Urinary bladder (tissue), 4 donors: ENCODE data around the gene KIR3DL2. TPM values are rescaled to one million over a fixed set of nuclear protein-coding genes. Genes with fewer than 3 reads are reported as not detected.
"Not testable (repeated sequence)": the region's sequence is repeated elsewhere in the genome, so short reads cannot be mapped to it uniquely, and the experiment has no call there.

Experiments used
- DNase-seq: peaks from one replicate; pipeline ENCODE4 v3.0.0-alpha.2; 2015; ENCODE audit errors: extremely low spot score
- H3K27ac ChIP-seq: one replicate; pipeline ENCODE4 v1.5.1; 2013; ENCODE audit warnings: low read depth, mild to moderate bottlenecking, moderate library complexity
- H3K36me3 ChIP-seq: one replicate; pipeline ENCODE4 v1.6.1; 2013; ENCODE audit warnings: mild to moderate bottlenecking, moderate library complexity; ENCODE audit not compliant: insufficient read depth
- H3K4me1 ChIP-seq: one replicate; pipeline ENCODE4 v1.6.1; 2013; ENCODE audit warnings: mild to moderate bottlenecking, moderate library complexity; ENCODE audit not compliant: insufficient read depth
- H3K4me3 ChIP-seq: one replicate; pipeline ENCODE4 v1.5.1; 2013; ENCODE audit warnings: low read depth, low read length
- WGBS: extraction: QIAGEN DNeasy Blood & Tissue Kit; methylation state at CpG from one replicate; pipeline ENCODE4 v1.1.7; 2013; 5-methylcytosine and 5-hydroxymethylcytosine counted together
- polyA plus RNA-seq: library from polyadenylated mRNA; stranded (reverse); fragments of 200-250 nt; gene quantifications from one replicate; pipeline ENCODE4 v1.2.3, GENCODE V29; 2013
- total RNA-seq: library from RNA; depleted of rRNA; stranded (reverse); fragments of >200 nt; gene quantifications from one replicate; pipeline ENCODE4 v1.2.3, GENCODE V29; 2014
- donor health status: healthy with polysubstance abuse.
- donor health status: healthy.

The KIR3DL2 gene
- total and polyA plus RNA-seq, 2 donors = 0.18 TPM; not detected in 1

- 70% methylated on average over 5 of the region's 5 CpGs for WGBS
- not testable (repeated sequence) for H3K27ac ChIP-seq, DNase-seq, H3K36me3 ChIP-seq, H3K4me1 ChIP-seq, H3K4me3 ChIP-seq
Observed at GRCh38 chr19:54835126-54835525, 15.1 kb upstream of the KIR3DL2 start.

GRCh38 chr19:54837522-54837921 lies 12.7 kb upstream of the KIR3DL2 start:
- not testable (repeated sequence) for DNase-seq, H3K4me3 ChIP-seq, H3K27ac ChIP-seq, H3K4me1 ChIP-seq, H3K36me3 ChIP-seq
- 66% methylated on average over 2 of the region's 2 CpGs for WGBS

- H3K4me1 ChIP-seq, DNase-seq, H3K27ac ChIP-seq, H3K36me3 ChIP-seq, H3K4me3 ChIP-seq: not testable (repeated sequence)
- 63% methylated on average over 8 of the region's 8 CpGs for WGBS
Observed at GRCh38 chr19:54843171-54843570, 7.1 kb upstream of the KIR3DL2 start.

- no peak for DNase-seq
- WGBS = 65% methylated on average over 2 of the region's 2 CpGs
- Histone ChIP-seq H3K4me1 (no peaks in the 10 kb centered on the region), H3K27ac (no peak overlapping the region), H3K36me3 (no peaks in the 10 kb centered on the region), H3K4me3 (no peak overlapping the region)
Observed at GRCh38 chr19:54850930-54851329, 687 bp downstream of the KIR3DL2 start.

- WGBS = 86% methylated on average over 7 of the region's 7 CpGs
- Histone ChIP-seq H3K36me3 (no peaks in the 10 kb centered on the region), H3K4me1 (no peaks in the 10 kb centered on the region), H3K27ac (no peak overlapping the region), H3K4me3 (no peak overlapping the region)
- no peak for DNase-seq
Observed at GRCh38 chr19:54851353-54851752, 1.1 kb downstream of the KIR3DL2 start.

GRCh38 chr19:54855241-54855640 lies 5.0 kb downstream of the KIR3DL2 start:
- not testable (repeated sequence) for H3K27ac ChIP-seq, H3K4me1 ChIP-seq, DNase-seq, H3K36me3 ChIP-seq, H3K4me3 ChIP-seq
- WGBS = 62% methylated on average over 1 of the region's 1 CpG

- not testable (repeated sequence) for H3K4me1 ChIP-seq, H3K36me3 ChIP-seq, H3K27ac ChIP-seq, H3K4me3 ChIP-seq, DNase-seq
- 62% methylated on average over 3 of the region's 3 CpGs for WGBS
Observed at GRCh38 chr19:54858476-54858875, 8.2 kb downstream of the KIR3DL2 start.

GRCh38 chr19:54859421-54859820 lies 9.2 kb downstream of the KIR3DL2 start:
- not testable (repeated sequence) for H3K4me1 ChIP-seq, H3K27ac ChIP-seq, H3K36me3 ChIP-seq, H3K4me3 ChIP-seq, DNase-seq
- WGBS = 79% methylated on average over 7 of the region's 7 CpGs

GRCh38 chr19:54863459-54863858 lies 13.2 kb downstream of the KIR3DL2 start:
- H3K4me1 ChIP-seq, H3K36me3 ChIP-seq, H3K27ac ChIP-seq, DNase-seq, H3K4me3 ChIP-seq: not testable (repeated sequence)
- 100% methylated on average over 2 of the region's 3 CpGs for WGBS

- no peak for DNase-seq
- WGBS = 71% methylated on average over 3 of the region's 3 CpGs
- Histone ChIP-seq H3K36me3 (no peaks in the 10 kb centered on the region), H3K27ac (no peak overlapping the region), H3K4me3 (no peak overlapping the region), H3K4me1 (no peaks in the 10 kb centered on the region)
Observed at GRCh38 chr19:54871696-54872095, 21.5 kb downstream of the KIR3DL2 start.

GRCh38 chr19:54873990-54874389 lies 23.7 kb downstream of the KIR3DL2 start, which contains the start of gene FCAR:
FCAR (plus strand) TSS chr19:54874235; CDS start chr19:54874290, 55 bp downstream.
- Histone ChIP-seq H3K4me3 (no peak within 1 kb of the TSS), H3K36me3 (no peaks in the 10 kb centered on the region), H3K27ac (no peak within 1 kb of the TSS), H3K4me1 (no peaks in the 10 kb centered on the region)
- DNase-seq = no peak
- 79% methylated on average over 8 of the region's 8 CpGs for WGBS

- no peak overlapping the region for H3K4me3 ChIP-seq
- H3K27ac ChIP-seq = no peak overlapping the region
- no peaks in the 10 kb centered on the region for H3K36me3 ChIP-seq
- 41% methylated on average over 2 of the region's 2 CpGs for WGBS
- no peak for DNase-seq
- no peaks in the 10 kb centered on the region for H3K4me1 ChIP-seq
Observed at GRCh38 chr19:54875506-54875905, 25.3 kb downstream of the KIR3DL2 start.

- H3K36me3 ChIP-seq = no peaks in the 10 kb centered on the region
- WGBS = 61% methylated on average over 3 of the region's 3 CpGs
- H3K4me3 ChIP-seq = no peak overlapping the region
- no peaks in the 10 kb centered on the region for H3K4me1 ChIP-seq
- DNase-seq = no peak
- no peak overlapping the region for H3K27ac ChIP-seq
Observed at GRCh38 chr19:54877471-54877870, 27.2 kb downstream of the KIR3DL2 start.

GRCh38 chr19:54881884-54882283 lies 31.6 kb downstream of the KIR3DL2 start:
- 63% methylated on average over 6 of the region's 6 CpGs for WGBS
- H3K4me3 ChIP-seq = no peak overlapping the region
- no peak overlapping the region for H3K27ac ChIP-seq
- H3K36me3 ChIP-seq = no peaks in the 10 kb centered on the region
- no peak for DNase-seq
- no peaks in the 10 kb centered on the region for H3K4me1 ChIP-seq

- H3K27ac ChIP-seq = no peak overlapping the region
- H3K36me3 ChIP-seq = no peaks in the 10 kb centered on the region
- no peak for DNase-seq
- no peak overlapping the region for H3K4me3 ChIP-seq
- H3K4me1 ChIP-seq = no peaks in the 10 kb centered on the region
- 67% methylated on average over 7 of the region's 7 CpGs for WGBS
Observed at GRCh38 chr19:54882758-54883157, 32.5 kb downstream of the KIR3DL2 start.
